DND-41 (cell line): ENCODE measurements around the gene KRTAP22-1.

Experiments
- EZH2 ChIP-seq: IDR thresholded peaks from 3 replicates; pipeline ENCODE4 v1.6.1; 2012; ENCODE audit warnings: borderline replicate concordance, low read depth, mild to moderate bottlenecking, moderate library complexity, low read length, inconsistent platforms; ENCODE audit not compliant: severe bottlenecking
- TF ChIP-seq, protein P1 (sequence below): IDR thresholded peaks from 2 replicates; pipeline ENCODE4 v1.5.1; 2012; ENCODE audit warnings: borderline replicate concordance, low read length, moderate library complexity, mild to moderate bottlenecking; ENCODE audit not compliant: poor library complexity, severe bottlenecking; ENCODE audit errors: extremely low read depth

DNA sequence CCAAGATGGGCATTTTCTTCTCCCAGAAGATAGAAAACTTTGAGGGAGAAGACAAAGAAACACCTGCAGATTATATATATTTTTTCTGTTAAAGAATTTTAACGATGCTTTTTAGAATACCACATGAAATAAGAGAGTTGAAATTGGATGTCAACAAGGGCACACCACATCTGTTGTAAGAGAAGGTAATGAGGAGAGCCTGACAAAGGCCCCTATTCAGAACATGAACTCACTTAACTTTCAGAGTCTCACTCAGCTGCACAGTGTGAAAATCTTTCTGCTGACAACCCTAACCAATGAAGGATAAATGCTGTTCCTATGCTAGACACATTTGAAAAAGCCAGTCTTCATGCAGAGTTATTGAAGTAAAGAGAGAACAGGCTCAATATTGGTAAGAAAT lies 18.0 kb upstream of the KRTAP22-1 start:
- TF ChIP-seq, protein P1, sequence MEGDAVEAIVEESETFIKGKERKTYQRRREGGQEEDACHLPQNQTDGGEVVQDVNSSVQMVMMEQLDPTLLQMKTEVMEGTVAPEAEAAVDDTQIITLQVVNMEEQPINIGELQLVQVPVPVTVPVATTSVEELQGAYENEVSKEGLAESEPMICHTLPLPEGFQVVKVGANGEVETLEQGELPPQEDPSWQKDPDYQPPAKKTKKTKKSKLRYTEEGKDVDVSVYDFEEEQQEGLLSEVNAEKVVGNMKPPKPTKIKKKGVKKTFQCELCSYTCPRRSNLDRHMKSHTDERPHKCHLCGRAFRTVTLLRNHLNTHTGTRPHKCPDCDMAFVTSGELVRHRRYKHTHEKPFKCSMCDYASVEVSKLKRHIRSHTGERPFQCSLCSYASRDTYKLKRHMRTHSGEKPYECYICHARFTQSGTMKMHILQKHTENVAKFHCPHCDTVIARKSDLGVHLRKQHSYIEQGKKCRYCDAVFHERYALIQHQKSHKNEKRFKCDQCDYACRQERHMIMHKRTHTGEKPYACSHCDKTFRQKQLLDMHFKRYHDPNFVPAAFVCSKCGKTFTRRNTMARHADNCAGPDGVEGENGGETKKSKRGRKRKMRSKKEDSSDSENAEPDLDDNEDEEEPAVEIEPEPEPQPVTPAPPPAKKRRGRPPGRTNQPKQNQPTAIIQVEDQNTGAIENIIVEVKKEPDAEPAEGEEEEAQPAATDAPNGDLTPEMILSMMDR = no peak
- TF ChIP-seq EZH2 = no peak
